ENCODE measurements around the gene SNW1.

SNW1 gene

GRCh38 chr14:77746064-77746702 is 14.8 kb downstream of the SNW1 start:
- no peak for DNase-seq

GRCh38 chr14:77741438-77741837 is 19.5 kb downstream of the SNW1 start:
- no peak for DNase-seq

GRCh38 chr14:77738559-77739250 is 22.3 kb downstream of the SNW1 start:
- no peak for DNase-seq

GRCh38 chr14:77730976-77731497 is 29.9 kb downstream of the SNW1 start:
- DNase-seq: no peak

GRCh38 chr14:77722301-77722700 is 38.7 kb downstream of the SNW1 start:
- no peak for DNase-seq

GRCh38 chr14:77721437-77721836 is 39.5 kb downstream of the SNW1 start:
- DNase-seq: no peak

- no peak for DNase-seq
Measured at GRCh38 chr14:77717608-77718305, 43.2 kb downstream of the SNW1 start.

- DNase-seq: no peak
Measured at GRCh38 chr14:77714926-77715325, 46.0 kb downstream of the SNW1 start.

GRCh38 chr14:77710364-77710763 is 50.6 kb downstream of the SNW1 start:
- DNase-seq: no peak

- no peak for DNase-seq
Measured at GRCh38 chr14:77709412-77709811, 51.5 kb downstream of the SNW1 start.

GRCh38 chr14:77708749-77709148 is 52.2 kb downstream of the SNW1 start:
- no peak for DNase-seq

- DNase-seq: peak; percentile 81
Measured at GRCh38 chr14:77707724-77708408, 53.1 kb downstream of the SNW1 start, which contains the start of the genes ALKBH1 and SLIRP. ALKBH1 (minus strand) TSS chr14:77708023; CDS start chr14:77708004, 19 bp downstream. SLIRP (plus strand) TSS chr14:77708103; CDS start chr14:77708112, 9 bp downstream.

- no peak for DNase-seq
Measured at GRCh38 chr14:77707355-77707723, 53.6 kb downstream of the SNW1 start.

- no peak for DNase-seq
Measured at GRCh38 chr14:77691259-77691658, 69.7 kb downstream of the SNW1 start.

- DNase-seq: no peak
Measured at GRCh38 chr14:77682158-77682553, 78.8 kb downstream of the SNW1 start.

- no peak for DNase-seq
Measured at GRCh38 chr14:77681196-77682157, 79.5 kb downstream of the SNW1 start.

- no peak for DNase-seq
Measured at GRCh38 chr14:77674931-77675330, 86.0 kb downstream of the SNW1 start.

GRCh38 chr14:77673193-77673592 is 87.8 kb downstream of the SNW1 start:
- DNase-seq: no peak
